Neural progenitor cell (in vitro differentiated cells): ENCODE data around the gene LRRC45. TPM values are rescaled to one million over a fixed set of nuclear protein-coding genes. Genes with fewer than 3 reads are reported as not detected.

ENCODE experiments used
- DNase-seq: peaks from one replicate; pipeline ENCODE4 v3.0.0-alpha.2; 2016; ENCODE audit warnings: low spot score
- H2AFZ ChIP-seq: fragments of 200-600 bp; sonication (generic); replicated peaks from 2 replicates; pipeline ENCODE4 v1.6.1; 2016; ENCODE audit warnings: antibody characterized with exemption
- H3F3A ChIP-seq: fragments of 200-600 bp; sonication (generic); 2 replicates; pipeline ENCODE4 v1.6.1; 2016; ENCODE audit warnings: antibody characterized with exemption, low read depth
- H3K27ac ChIP-seq: fragments of 200-600 bp; sonication (generic); 2 replicates; pipeline ENCODE4 v1.5.1; 2016; ENCODE audit warnings: mild to moderate bottlenecking
- H3K27me3 ChIP-seq: fragments of 200-600 bp; sonication (generic); 2 replicates; pipeline ENCODE4 v1.6.1; 2016; ENCODE audit warnings: mild to moderate bottlenecking, moderate library complexity
- H3K36me3 ChIP-seq: fragments of 200-600 bp; sonication (generic); 2 replicates; pipeline ENCODE4 v1.5.1; 2016
- H3K4me1 ChIP-seq: fragments of 200-600 bp; sonication (generic); 2 replicates; pipeline ENCODE4 v1.6.1; 2016; ENCODE audit warnings: mixed run types
- H3K4me2 ChIP-seq: fragments of 200-600 bp; sonication (generic); 2 replicates; pipeline ENCODE4 v1.6.1; 2016
- H3K4me3 ChIP-seq: fragments of 200-600 bp; sonication (generic); 2 replicates; pipeline ENCODE4 v1.5.1; 2016
- H3K79me2 ChIP-seq: fragments of 200-600 bp; sonication (generic); 2 replicates; pipeline ENCODE4 v1.6.1; 2016; ENCODE audit warnings: low read depth
- H3K9ac ChIP-seq: fragments of 200-600 bp; sonication (generic); 2 replicates; pipeline ENCODE4 v1.6.1; 2016
- H3K9me3 ChIP-seq: fragments of 200-600 bp; sonication (generic); 2 replicates; pipeline ENCODE4 v1.5.1; 2016; ENCODE audit warnings: low read depth
- H4K20me1 ChIP-seq: fragments of 200-600 bp; sonication (generic); 2 replicates; pipeline ENCODE4 v1.6.1; 2016; ENCODE audit warnings: low read depth
- H3K27ac Mint-ChIP-seq: 3 replicates; pipeline ENCODE4 v1.8.0; 2021; ENCODE audit warnings: mixed read lengths
- H3K27me3 Mint-ChIP-seq: 2 replicates; pipeline ENCODE4 v1.8.0; 2022; ENCODE audit warnings: low read depth, mild to moderate bottlenecking, inconsistent platforms, moderate library complexity, mixed read lengths; ENCODE audit not compliant: insufficient read depth
- H3K36me3 Mint-ChIP-seq: 3 replicates; pipeline ENCODE4 v1.8.0; 2021; ENCODE audit warnings: mixed read lengths
- H3K4me1 Mint-ChIP-seq: 3 replicates; pipeline ENCODE4 v1.8.0; 2021; ENCODE audit warnings: mixed read lengths
- H3K4me3 Mint-ChIP-seq: 3 replicates; pipeline ENCODE4 v1.8.0; 2021; ENCODE audit warnings: mild to moderate bottlenecking, moderate library complexity, mixed read lengths
- H3K9me3 Mint-ChIP-seq: 3 replicates; pipeline ENCODE4 v1.8.0; 2020; ENCODE audit warnings: mixed read lengths
- EZH2 ChIP-seq: fragments of 200-600 bp; sonication (generic); IDR thresholded peaks from 2 replicates; pipeline ENCODE4 v1.6.1; 2017; ENCODE audit warnings: antibody characterized with exemption, mild to moderate bottlenecking, moderate library complexity
- EZH2phosphoT487 ChIP-seq: fragments of 200-600 bp; sonication (generic); IDR thresholded peaks from 2 replicates; pipeline ENCODE4 v1.6.1; 2017; ENCODE audit warnings: antibody characterized with exemption
- total RNA-seq: library from RNA; depleted of rRNA; stranded (reverse); fragments of >200 nt; gene quantifications from 2 replicates; pipeline ENCODE4 v1.2.3, GENCODE V29; 2015; ENCODE audit warnings: low replicate concordance
- TF ChIP-seq, protein P1 (sequence below): fragments of 200-600 bp; sonication (generic); IDR thresholded peaks from 2 replicates; pipeline ENCODE4 v1.5.1; 2017; ENCODE audit warnings: antibody characterized with exemption, mild to moderate bottlenecking

The LRRC45 gene
- total RNA-seq, 1 donor from 2014 or later, result 15.4 TPM

GRCh38 chr17:82034371-82035011 lies 11.4 kb downstream of the LRRC45 start:
- peaks cover 9% of the 10 kb centered on the region for H3K27me3 ChIP-seq
- H3F3A ChIP-seq, result peaks cover 43% of the 10 kb centered on the region
- DNase-seq, result peak; percentile 38
- Mint-ChIP-seq H3K9me3 (no peaks in the 10 kb centered on the region), H3K4me1 (peaks cover 12% of the 10 kb centered on the region), H3K36me3 (peaks cover 11% of the 10 kb centered on the region), H3K27ac (no peak overlapping the region), H3K27me3 (peaks cover 17% of the 10 kb centered on the region), H3K4me3 (peak overlapping the region; percentile 48)
- peaks cover 4% of the 10 kb centered on the region for H3K79me2 ChIP-seq
- no peak overlapping the region for H3K4me3 ChIP-seq
- no peak overlapping the region for H2AFZ ChIP-seq
- H3K27ac ChIP-seq, result no peak overlapping the region
- H3K4me1 ChIP-seq, result peaks cover 15% of the 10 kb centered on the region
- H3K9ac ChIP-seq, result no peak overlapping the region
- TF ChIP-seq EZH2, result no peak
- no peak for TF ChIP-seq EZH2phosphoT487
- TF ChIP-seq, protein P1, sequence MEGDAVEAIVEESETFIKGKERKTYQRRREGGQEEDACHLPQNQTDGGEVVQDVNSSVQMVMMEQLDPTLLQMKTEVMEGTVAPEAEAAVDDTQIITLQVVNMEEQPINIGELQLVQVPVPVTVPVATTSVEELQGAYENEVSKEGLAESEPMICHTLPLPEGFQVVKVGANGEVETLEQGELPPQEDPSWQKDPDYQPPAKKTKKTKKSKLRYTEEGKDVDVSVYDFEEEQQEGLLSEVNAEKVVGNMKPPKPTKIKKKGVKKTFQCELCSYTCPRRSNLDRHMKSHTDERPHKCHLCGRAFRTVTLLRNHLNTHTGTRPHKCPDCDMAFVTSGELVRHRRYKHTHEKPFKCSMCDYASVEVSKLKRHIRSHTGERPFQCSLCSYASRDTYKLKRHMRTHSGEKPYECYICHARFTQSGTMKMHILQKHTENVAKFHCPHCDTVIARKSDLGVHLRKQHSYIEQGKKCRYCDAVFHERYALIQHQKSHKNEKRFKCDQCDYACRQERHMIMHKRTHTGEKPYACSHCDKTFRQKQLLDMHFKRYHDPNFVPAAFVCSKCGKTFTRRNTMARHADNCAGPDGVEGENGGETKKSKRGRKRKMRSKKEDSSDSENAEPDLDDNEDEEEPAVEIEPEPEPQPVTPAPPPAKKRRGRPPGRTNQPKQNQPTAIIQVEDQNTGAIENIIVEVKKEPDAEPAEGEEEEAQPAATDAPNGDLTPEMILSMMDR, result no peak
- no peaks in the 10 kb centered on the region for H3K9me3 ChIP-seq
- H3K36me3 ChIP-seq, result no peaks in the 10 kb centered on the region
- peaks cover 37% of the 10 kb centered on the region for H4K20me1 ChIP-seq
- no peak overlapping the region for H3K4me2 ChIP-seq

- H3K9me3 ChIP-seq, result no peaks in the 10 kb centered on the region
- no peak overlapping the region for H3K27ac Mint-ChIP-seq
- no peak for DNase-seq
- H3K4me1 ChIP-seq, result peaks cover 15% of the 10 kb centered on the region
- H3K27ac ChIP-seq, result no peak overlapping the region
- peaks cover 34% of the 10 kb centered on the region for H3F3A ChIP-seq
- H3K4me1 Mint-ChIP-seq, result peaks cover 14% of the 10 kb centered on the region
- H3K9me3 Mint-ChIP-seq, result peaks cover 2% of the 10 kb centered on the region
- H3K36me3 ChIP-seq, result no peaks in the 10 kb centered on the region
- H3K27me3 ChIP-seq, result peaks cover 9% of the 10 kb centered on the region
- no peak overlapping the region for H3K9ac ChIP-seq
- peaks cover 28% of the 10 kb centered on the region for H4K20me1 ChIP-seq
- H3K79me2 ChIP-seq, result peaks cover 4% of the 10 kb centered on the region
- peaks cover 11% of the 10 kb centered on the region for H3K36me3 Mint-ChIP-seq
- no peak overlapping the region for H3K4me2 ChIP-seq
- peak overlapping the region; percentile 69 for H3K4me3 Mint-ChIP-seq
- H3K4me3 ChIP-seq, result no peak overlapping the region
- no peak overlapping the region for H2AFZ ChIP-seq
- TF ChIP-seq, protein P1, result no peak
- no peak for TF ChIP-seq EZH2
- no peak for TF ChIP-seq EZH2phosphoT487
- H3K27me3 Mint-ChIP-seq, result peaks cover 21% of the 10 kb centered on the region
Observed at GRCh38 chr17:82035488-82035887, 12.4 kb downstream of the LRRC45 start.

DNA sequence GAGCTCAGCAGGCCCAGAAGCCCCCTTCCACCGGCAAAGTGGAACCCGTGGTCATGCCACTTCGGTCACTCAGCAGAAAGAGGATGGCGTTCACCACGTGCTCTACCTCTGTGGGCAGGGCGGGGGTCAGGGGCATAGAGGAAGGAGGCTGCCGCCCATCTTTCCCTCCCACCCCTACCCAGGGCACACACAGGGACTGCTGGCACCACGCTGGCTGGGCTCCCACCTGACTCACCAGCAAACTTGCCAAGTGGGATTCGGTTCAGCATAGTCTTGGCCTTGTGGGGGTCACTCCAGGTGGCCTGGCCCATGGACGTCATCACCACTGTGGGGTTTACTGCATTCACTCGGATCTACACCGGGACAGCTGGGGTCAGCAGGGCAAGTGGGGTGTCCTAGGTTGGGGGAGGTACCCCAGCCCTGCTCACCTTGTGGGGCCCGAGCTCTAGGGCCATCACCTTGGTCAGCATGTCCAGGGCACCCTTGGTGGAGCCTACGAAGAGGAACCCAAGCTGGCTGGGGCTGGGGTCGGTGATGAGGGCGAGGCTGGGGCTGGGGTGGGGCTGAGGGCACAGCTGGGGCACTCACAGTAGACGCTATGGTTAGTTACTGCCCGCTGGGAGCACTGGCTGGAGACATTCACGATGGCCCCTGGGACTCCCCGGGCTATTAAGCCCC lies 13.0 kb downstream of the LRRC45 start:
- Mint-ChIP-seq H3K27me3 (peaks cover 22% of the 10 kb centered on the region), H3K36me3 (peaks cover 11% of the 10 kb centered on the region), H3K27ac (no peak overlapping the region), H3K9me3 (peaks cover 4% of the 10 kb centered on the region), H3K4me3 (peak overlapping the region; percentile 69), H3K4me1 (peaks cover 18% of the 10 kb centered on the region)
- no peak overlapping the region for H3K9ac ChIP-seq
- H3K9me3 ChIP-seq, result no peaks in the 10 kb centered on the region
- peak overlapping the region; percentile 66 for H3K4me3 ChIP-seq
- H3F3A ChIP-seq, result peaks cover 28% of the 10 kb centered on the region
- H4K20me1 ChIP-seq, result peaks cover 28% of the 10 kb centered on the region
- H3K27me3 ChIP-seq, result peaks cover 9% of the 10 kb centered on the region
- TF ChIP-seq EZH2, result no peak
- TF ChIP-seq, protein P1, result no peak
- no peak for TF ChIP-seq EZH2phosphoT487
- H3K27ac ChIP-seq, result no peak overlapping the region
- peak overlapping the region; percentile 91 for H3K4me2 ChIP-seq
- H2AFZ ChIP-seq, result no peak overlapping the region
- no peaks in the 10 kb centered on the region for H3K36me3 ChIP-seq
- peaks cover 15% of the 10 kb centered on the region for H3K4me1 ChIP-seq
- peaks cover 4% of the 10 kb centered on the region for H3K79me2 ChIP-seq
- no peak for DNase-seq
